Calu3 (cell line): ENCODE measurements around the gene SERPING1. TPM values are rescaled to one million over a fixed set of nuclear protein-coding genes. Genes with fewer than 3 reads are reported as not detected.

ENCODE experiments used
- BruUV-seq: library from RNA; stranded (reverse); fragments of 400-500 nt; replicated peaks from 2 replicates; lab custom pipeline; 2021; lab: Mats Ljungman, UMichigan
- CTCF ChIA-PET: fragments of 300-600 bp; sonication (Branson Sonifier 250); formaldehyde crosslinking; loops from one replicate; lab custom pipeline; 2022; ENCODE audit warnings: antibody characterized with exemption; lab: Charles Lee
- DNase-seq: peaks from one replicate; pipeline ENCODE4 v3.0.0; 2022
- H3K27ac Mint-ChIP-seq: one replicate; pipeline ENCODE4 v1.8.0; 2022; ENCODE audit warnings: mixed read lengths; ENCODE audit not compliant: unreplicated experiment
- H3K27me3 Mint-ChIP-seq: one replicate; pipeline ENCODE4 v1.8.0; 2022; ENCODE audit warnings: mixed read lengths; ENCODE audit not compliant: unreplicated experiment
- H3K36me3 Mint-ChIP-seq: one replicate; pipeline ENCODE4 v1.8.0; 2022; ENCODE audit warnings: mild to moderate bottlenecking, moderate library complexity, mixed read lengths; ENCODE audit not compliant: insufficient read depth, unreplicated experiment
- H3K4me1 Mint-ChIP-seq: one replicate; pipeline ENCODE4 v1.8.0; 2022; ENCODE audit warnings: mild to moderate bottlenecking, low read depth, mixed read lengths; ENCODE audit not compliant: unreplicated experiment
- H3K4me3 Mint-ChIP-seq: one replicate; pipeline ENCODE4 v1.8.0; 2022; ENCODE audit warnings: mild to moderate bottlenecking, low read depth, moderate library complexity, mixed read lengths; ENCODE audit not compliant: unreplicated experiment
- H3K9me3 Mint-ChIP-seq: one replicate; pipeline ENCODE4 v1.8.0; 2022; ENCODE audit warnings: low read depth, mixed read lengths; ENCODE audit not compliant: unreplicated experiment
- intact Hi-C: fragments of 100-400 bp; cut with micrococcal nuclease; formaldehyde crosslinking; loops from one replicate; pipeline ENCODE4 v1.10.0; 2022; ENCODE audit not compliant: unreplicated experiment
- total RNA-seq: library from RNA; stranded (reverse); gene quantifications from 2 replicates; pipeline ENCODE4 v1.2.3, GENCODE V29; 2022
- TF ChIP-seq, protein P1 (sequence below): fragments of 200-600 bp; IDR thresholded peaks from one replicate; pipeline ENCODE4 v1.8.0; 2022; ENCODE audit warnings: antibody characterized with exemption; ENCODE audit not compliant: unreplicated experiment

The SERPING1 gene
- total RNA-seq, 1 experiment from 2014 or later = 61.8 TPM

GRCh38 chr11:57647372-57647771 is 49.9 kb downstream of the SERPING1 start:
- Mint-ChIP-seq H3K4me1 (peaks cover 28% of the 10 kb centered on the region), H3K4me3 (no peak overlapping the region), H3K27ac (no peak overlapping the region), H3K9me3 (no peaks in the 10 kb centered on the region), H3K36me3 (no peaks in the 10 kb centered on the region), H3K27me3 (peaks cover 77% of the 10 kb centered on the region)
- DNase-seq = no peak
- TF ChIP-seq, protein P1, sequence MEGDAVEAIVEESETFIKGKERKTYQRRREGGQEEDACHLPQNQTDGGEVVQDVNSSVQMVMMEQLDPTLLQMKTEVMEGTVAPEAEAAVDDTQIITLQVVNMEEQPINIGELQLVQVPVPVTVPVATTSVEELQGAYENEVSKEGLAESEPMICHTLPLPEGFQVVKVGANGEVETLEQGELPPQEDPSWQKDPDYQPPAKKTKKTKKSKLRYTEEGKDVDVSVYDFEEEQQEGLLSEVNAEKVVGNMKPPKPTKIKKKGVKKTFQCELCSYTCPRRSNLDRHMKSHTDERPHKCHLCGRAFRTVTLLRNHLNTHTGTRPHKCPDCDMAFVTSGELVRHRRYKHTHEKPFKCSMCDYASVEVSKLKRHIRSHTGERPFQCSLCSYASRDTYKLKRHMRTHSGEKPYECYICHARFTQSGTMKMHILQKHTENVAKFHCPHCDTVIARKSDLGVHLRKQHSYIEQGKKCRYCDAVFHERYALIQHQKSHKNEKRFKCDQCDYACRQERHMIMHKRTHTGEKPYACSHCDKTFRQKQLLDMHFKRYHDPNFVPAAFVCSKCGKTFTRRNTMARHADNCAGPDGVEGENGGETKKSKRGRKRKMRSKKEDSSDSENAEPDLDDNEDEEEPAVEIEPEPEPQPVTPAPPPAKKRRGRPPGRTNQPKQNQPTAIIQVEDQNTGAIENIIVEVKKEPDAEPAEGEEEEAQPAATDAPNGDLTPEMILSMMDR = no peak
- no TSS peak for BruUV-seq
- CTCF ChIA-PET = no interaction called here
- intact Hi-C loops = loop anchor here (10.0 kb wide), 1 partner anchor 867 kb away; no protein-coding TSS in a partner anchor

- TF ChIP-seq, protein P1 = no peak
- no peaks in the 10 kb centered on the region for H3K9me3 Mint-ChIP-seq
- H3K36me3 Mint-ChIP-seq = no peaks in the 10 kb centered on the region
- peaks cover 76% of the 10 kb centered on the region for H3K27me3 Mint-ChIP-seq
- no peak for DNase-seq
- no peak overlapping the region for H3K27ac Mint-ChIP-seq
- BruUV-seq = no TSS peak
- intact Hi-C loops = loop anchor here (10.0 kb wide), 1 partner anchor 867 kb away; no protein-coding TSS in a partner anchor
- CTCF ChIA-PET = no interaction called here
- H3K4me3 Mint-ChIP-seq = peak overlapping the region; percentile 42
- peaks cover 28% of the 10 kb centered on the region for H3K4me1 Mint-ChIP-seq
Measured at GRCh38 chr11:57647960-57648800, 50.7 kb downstream of the SERPING1 start.

DNA sequence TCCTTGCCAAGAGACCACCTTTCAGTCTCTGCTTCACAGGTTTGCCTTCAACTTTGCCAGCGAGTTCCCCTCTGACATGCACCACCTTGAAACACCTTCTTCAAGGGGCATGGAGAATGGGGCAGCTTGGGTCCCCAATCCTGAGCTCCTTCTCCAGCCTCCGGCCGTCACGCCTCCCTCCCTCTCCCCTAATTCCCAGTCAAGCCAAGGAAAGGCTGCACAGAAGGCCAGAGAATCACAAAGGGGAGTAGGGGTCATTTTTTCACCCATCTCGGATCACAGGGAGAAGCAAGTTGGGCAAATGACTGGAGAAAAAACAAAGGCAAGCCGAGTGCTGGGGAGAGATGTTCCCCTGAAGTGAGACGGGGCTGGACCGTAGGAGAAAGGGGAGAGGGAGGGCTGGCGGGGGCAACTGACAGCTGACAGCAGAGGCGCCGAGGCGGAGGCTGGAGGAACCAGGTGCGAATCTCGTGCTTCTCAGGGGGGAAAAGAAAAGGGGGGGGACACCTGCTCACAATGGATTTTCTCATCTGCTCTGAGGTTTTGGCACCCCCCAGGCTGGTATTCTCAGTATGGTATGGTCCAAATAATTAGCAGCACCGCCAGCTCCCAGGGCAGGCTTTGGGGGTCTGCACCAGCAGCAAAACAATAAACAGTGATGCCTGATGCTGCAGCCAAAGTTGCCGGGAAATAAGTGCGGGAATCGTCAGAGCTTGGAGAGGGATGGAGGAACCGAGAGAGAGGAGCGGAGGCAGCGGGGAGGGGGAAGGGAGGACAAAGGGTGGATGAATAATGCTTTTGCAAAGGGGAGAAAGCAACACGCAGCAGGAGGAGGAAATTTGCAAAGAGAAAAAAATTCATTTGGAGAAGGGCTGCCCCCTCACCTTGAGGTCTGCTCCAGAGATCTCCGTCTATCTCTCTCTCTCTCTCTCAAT is 51.6 kb downstream of the SERPING1 start:
- TF ChIP-seq, protein P1 = no peak
- Mint-ChIP-seq H3K27me3 (peaks cover 67% of the 10 kb centered on the region), H3K9me3 (no peaks in the 10 kb centered on the region), H3K36me3 (no peaks in the 10 kb centered on the region), H3K27ac (no peak overlapping the region), H3K4me1 (peaks cover 28% of the 10 kb centered on the region), H3K4me3 (peak overlapping the region; percentile 42)
- BruUV-seq = no TSS peak
- CTCF ChIA-PET = no interaction called here
- DNase-seq = no peak
- intact Hi-C loops = loop anchor here (10.0 kb wide), 1 partner anchor 866 kb away; no protein-coding TSS in a partner anchor
